ENCODE measurements around the gene NRG2.
A peak's percentile ranks its signal among the peaks of the same experiment; 100 is the strongest.

The NRG2 gene

DNA sequence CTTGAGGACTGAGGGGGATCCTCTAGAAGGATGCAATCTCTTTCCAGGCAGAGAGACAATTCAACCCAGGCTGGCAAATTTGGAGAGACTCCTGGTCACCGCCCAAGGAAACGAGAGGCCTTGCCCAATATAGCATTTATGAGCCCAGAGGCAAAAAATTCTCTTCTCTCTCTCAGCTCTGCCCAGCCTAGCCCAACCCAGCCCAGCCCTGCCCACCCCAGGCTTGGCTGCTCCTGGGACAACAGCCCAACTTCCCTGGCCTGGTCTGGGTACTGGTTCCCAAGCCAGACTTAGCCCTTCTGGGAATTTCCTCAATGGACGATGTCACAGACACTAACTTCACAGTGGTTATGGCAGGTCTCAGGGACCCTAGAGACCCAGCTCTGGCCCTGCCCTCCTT, 130.9 kb downstream of the NRG2 start:
- no peaks in the 10 kb centered on the region for H3K27me3 ChIP-seq (ENCODE audit: low read depth, low read length)
- no peaks in the 10 kb centered on the region for H3K9me3 ChIP-seq (ENCODE audit: control insufficient read depth in 1 of 2, low read length in 2 of 2)
- no peaks in the 10 kb centered on the region for H3K4me1 ChIP-seq (ENCODE audit: control insufficient read depth in 1 of 2, insufficient read depth in 2 of 2, low read length in 2 of 2)
- H3K27ac ChIP-seq (ENCODE audit: low read length), result no peak overlapping the region
- H3K4me3 ChIP-seq (ENCODE audit: low read depth in 1 of 2, low read length in 2 of 2), result no peak overlapping the region
- no peaks in the 10 kb centered on the region for H3K36me3 ChIP-seq (ENCODE audit: control insufficient read depth in 1 of 2, insufficient read depth in 2 of 2, low read length in 2 of 2)

DNA sequence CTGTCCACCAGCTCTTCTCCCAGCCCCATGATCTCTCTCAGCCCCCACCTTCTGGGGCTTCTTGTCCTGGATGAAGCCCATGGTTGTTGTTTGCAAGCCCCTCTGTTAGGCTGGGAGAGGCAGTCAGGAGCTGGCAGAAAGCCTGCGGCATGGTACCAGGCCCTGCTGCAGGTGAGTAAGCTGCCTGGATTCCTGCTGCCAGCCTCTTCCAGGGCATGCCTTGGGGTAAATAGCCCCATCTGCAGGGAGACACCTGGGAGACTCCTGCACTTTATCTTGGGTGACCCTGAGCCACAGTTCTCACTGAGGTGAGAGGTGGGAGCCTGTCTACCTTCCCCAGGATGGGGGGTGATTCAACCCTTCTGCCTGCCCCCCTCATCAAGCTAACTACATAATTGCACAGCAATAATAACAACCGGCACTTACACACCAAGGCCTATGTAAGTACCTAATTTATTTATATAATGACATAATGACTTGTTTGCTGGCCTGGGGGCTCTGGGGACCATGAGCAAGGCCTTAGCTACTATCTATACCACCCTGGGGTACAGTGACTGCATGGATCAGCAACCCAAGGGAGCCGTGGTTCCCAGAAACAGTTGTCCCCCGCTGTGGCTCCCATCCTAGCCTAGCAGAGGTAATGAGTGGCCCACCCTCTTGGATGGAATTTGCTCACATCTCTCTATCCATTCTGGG, 131.5 kb downstream of the NRG2 start:
- no peak overlapping the region for H3K27ac ChIP-seq (ENCODE audit: low read length)
- no peaks in the 10 kb centered on the region for H3K9me3 ChIP-seq (ENCODE audit: control insufficient read depth in 1 of 2, low read length in 2 of 2)
- no peak overlapping the region for H3K4me3 ChIP-seq (ENCODE audit: low read depth in 1 of 2, low read length in 2 of 2)
- no peaks in the 10 kb centered on the region for H3K27me3 ChIP-seq (ENCODE audit: low read depth, low read length)
- H3K4me1 ChIP-seq (ENCODE audit: control insufficient read depth in 1 of 2, insufficient read depth in 2 of 2, low read length in 2 of 2), result no peaks in the 10 kb centered on the region
- H3K36me3 ChIP-seq (ENCODE audit: control insufficient read depth in 1 of 2, insufficient read depth in 2 of 2, low read length in 2 of 2), result no peaks in the 10 kb centered on the region

GRCh38 chr5:139910901-139911300, 132.2 kb downstream of the NRG2 start:
- Histone ChIP-seq H3K27ac (ENCODE audit: low read length) (no peak overlapping the region), H3K27me3 (ENCODE audit: low read depth, low read length) (no peaks in the 10 kb centered on the region), H3K36me3 (ENCODE audit: control insufficient read depth in 1 of 2, insufficient read depth in 2 of 2, low read length in 2 of 2) (no peaks in the 10 kb centered on the region), H3K4me1 (ENCODE audit: control insufficient read depth in 1 of 2, insufficient read depth in 2 of 2, low read length in 2 of 2) (no peaks in the 10 kb centered on the region), H3K9me3 (ENCODE audit: control insufficient read depth in 1 of 2, low read length in 2 of 2) (no peaks in the 10 kb centered on the region), H3K4me3 (ENCODE audit: low read depth in 1 of 2, low read length in 2 of 2) (no peak overlapping the region)

DNA sequence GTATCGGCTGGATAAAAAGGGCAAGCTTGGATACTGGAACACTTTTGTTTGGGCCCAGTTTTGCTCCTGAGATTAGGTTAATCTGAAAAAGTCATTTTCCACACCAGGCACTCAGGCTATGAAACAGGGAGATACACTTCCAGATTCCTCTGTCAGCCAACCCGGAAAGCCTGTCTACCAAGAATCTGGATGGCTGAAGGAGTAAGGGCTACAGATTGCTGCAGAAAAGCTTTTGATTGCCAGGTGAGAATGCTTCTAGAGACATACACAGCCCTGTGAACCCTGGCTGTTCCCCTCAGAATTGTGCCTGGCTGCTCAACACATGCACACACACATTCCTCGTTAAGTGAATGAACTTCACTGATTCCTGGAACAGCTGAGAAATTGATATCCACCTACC, 133.1 kb downstream of the NRG2 start:
- Histone ChIP-seq H3K36me3 (ENCODE audit: control insufficient read depth in 1 of 2, insufficient read depth in 2 of 2, low read length in 2 of 2) (no peaks in the 10 kb centered on the region), H3K27ac (ENCODE audit: low read length) (no peak overlapping the region), H3K9me3 (ENCODE audit: control insufficient read depth in 1 of 2, low read length in 2 of 2) (no peaks in the 10 kb centered on the region), H3K27me3 (ENCODE audit: low read depth, low read length) (peaks cover under 1% of the 10 kb centered on the region), H3K4me3 (ENCODE audit: low read depth in 1 of 2, low read length in 2 of 2) (no peak overlapping the region), H3K4me1 (ENCODE audit: control insufficient read depth in 1 of 2, insufficient read depth in 2 of 2, low read length in 2 of 2) (peaks cover 0 to 6% of the 10 kb centered on the region in 2 donors)

DNA sequence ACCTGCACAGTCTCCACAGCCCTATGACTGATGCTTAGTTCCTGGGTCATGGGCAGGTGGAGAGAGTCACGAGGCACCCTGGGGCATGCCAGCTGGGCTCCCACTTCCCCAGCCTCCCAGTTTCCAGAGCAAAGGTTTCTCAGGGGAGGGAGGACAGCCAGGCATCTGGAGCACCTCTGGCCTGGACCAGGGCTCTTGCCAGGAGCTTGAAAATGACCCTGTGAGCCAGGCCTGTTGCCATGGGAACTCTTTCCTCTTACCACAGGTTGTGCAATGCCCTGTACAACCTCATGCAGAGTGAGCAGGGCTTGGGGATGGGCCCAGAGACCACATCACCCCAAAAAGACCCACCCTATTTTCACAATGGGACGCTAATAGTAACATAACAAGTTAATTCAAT, 134.3 kb downstream of the NRG2 start:
- Histone ChIP-seq H3K4me1 (ENCODE audit: control insufficient read depth in 1 of 2, insufficient read depth in 2 of 2, low read length in 2 of 2) (peaks cover 0 to 14% of the 10 kb centered on the region in 2 donors), H3K4me3 (ENCODE audit: low read depth in 1 of 2, low read length in 2 of 2) (no peak overlapping the region), H3K9me3 (ENCODE audit: control insufficient read depth in 1 of 2, low read length in 2 of 2) (no peaks in the 10 kb centered on the region), H3K36me3 (ENCODE audit: control insufficient read depth in 1 of 2, insufficient read depth in 2 of 2, low read length in 2 of 2) (no peaks in the 10 kb centered on the region), H3K27me3 (ENCODE audit: low read depth, low read length) (peaks cover 6% of the 10 kb centered on the region), H3K27ac (ENCODE audit: low read length) (no peak overlapping the region)

DNA sequence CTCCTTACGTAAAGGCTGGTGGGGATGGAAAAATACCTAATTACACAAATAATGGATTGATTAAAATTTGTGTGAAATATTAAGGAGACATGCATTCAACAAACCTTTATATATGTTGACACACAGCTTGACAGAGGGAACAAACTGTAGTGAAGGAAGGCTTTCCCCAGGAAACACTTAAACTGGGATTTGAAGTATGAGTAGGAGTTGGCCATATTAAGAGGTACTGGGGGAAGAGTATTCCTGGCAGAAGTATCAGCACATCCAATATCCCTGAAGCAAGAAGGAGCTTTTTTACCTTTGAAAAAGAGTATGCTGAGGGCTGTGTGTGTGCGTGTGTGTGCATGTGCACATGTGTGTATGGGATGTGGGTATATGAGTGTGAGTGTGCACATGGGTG, 136.4 kb downstream of the NRG2 start:
- Histone ChIP-seq H3K27me3 (ENCODE audit: low read depth, low read length) (peaks cover 20% of the 10 kb centered on the region), H3K27ac (ENCODE audit: low read length) (no peak overlapping the region), H3K4me1 (ENCODE audit: control insufficient read depth in 1 of 2, insufficient read depth in 2 of 2, low read length in 2 of 2) (peaks cover 0 to 14% of the 10 kb centered on the region in 2 donors), H3K9me3 (ENCODE audit: control insufficient read depth in 1 of 2, low read length in 2 of 2) (no peaks in the 10 kb centered on the region), H3K36me3 (ENCODE audit: control insufficient read depth in 1 of 2, insufficient read depth in 2 of 2, low read length in 2 of 2) (no peaks in the 10 kb centered on the region), H3K4me3 (ENCODE audit: low read depth in 1 of 2, low read length in 2 of 2) (no peak overlapping the region)

DNA sequence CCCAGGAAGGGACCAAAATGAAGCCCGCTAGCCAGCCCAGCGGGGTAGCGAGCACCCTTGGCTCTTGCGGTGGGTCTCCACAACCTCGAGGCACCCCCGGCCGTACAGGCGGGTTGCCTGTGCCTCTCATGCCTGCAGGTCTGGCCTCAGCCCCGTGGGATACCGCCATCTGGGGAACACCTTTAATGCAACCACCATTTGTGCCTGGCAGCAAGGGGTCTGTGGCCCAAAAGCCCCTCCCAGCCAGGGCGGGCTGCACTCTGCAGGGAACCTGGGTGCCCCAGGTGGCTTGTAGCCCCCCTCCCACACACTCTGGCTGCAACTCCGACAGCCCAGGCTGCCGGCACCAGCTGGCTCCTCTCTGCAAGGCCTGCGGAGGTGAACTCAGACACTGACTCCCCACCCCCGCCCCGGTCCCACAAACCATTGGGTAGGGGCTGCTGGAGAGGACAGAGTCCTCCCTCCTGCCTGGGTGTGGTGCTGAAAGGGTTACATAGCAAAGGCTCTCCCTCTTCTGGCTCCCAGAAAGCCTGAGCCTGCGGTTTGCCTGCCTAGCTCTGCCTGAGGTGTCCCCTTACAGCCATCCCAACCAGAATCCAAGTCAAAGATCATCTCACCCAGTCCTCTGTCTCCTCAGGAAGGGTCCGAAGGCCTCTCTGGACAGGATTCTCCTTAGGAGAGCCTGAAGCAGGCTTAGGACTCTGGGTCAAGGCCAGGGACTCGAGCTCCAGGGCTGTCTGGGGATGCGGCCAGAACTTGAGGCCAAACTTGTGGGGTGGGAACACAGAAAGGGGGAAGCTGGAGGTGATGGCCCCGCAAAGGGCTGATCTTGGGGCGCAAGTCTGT, 138.1 kb downstream of the NRG2 start:
- Histone ChIP-seq H3K36me3 (ENCODE audit: control insufficient read depth in 1 of 2, insufficient read depth in 2 of 2, low read length in 2 of 2) (no peaks in the 10 kb centered on the region), H3K27ac (ENCODE audit: low read length) (no peak overlapping the region), H3K4me3 (ENCODE audit: low read depth in 1 of 2, low read length in 2 of 2) (peak overlapping the region in 1 of 2 donors; percentile 75), H3K27me3 (ENCODE audit: low read depth, low read length) (peaks cover 20% of the 10 kb centered on the region), H3K9me3 (ENCODE audit: control insufficient read depth in 1 of 2, low read length in 2 of 2) (no peaks in the 10 kb centered on the region), H3K4me1 (ENCODE audit: control insufficient read depth in 1 of 2, insufficient read depth in 2 of 2, low read length in 2 of 2) (peaks cover 0 to 14% of the 10 kb centered on the region in 2 donors)

GRCh38 chr5:139904566-139904815, 138.6 kb downstream of the NRG2 start:
- peaks cover 20% of the 10 kb centered on the region for H3K27me3 ChIP-seq (ENCODE audit: low read depth, low read length)
- no peaks in the 10 kb centered on the region for H3K36me3 ChIP-seq (ENCODE audit: control insufficient read depth in 1 of 2, insufficient read depth in 2 of 2, low read length in 2 of 2)
- no peaks in the 10 kb centered on the region for H3K9me3 ChIP-seq (ENCODE audit: control insufficient read depth in 1 of 2, low read length in 2 of 2)
- no peak overlapping the region for H3K27ac ChIP-seq (ENCODE audit: low read length)
- peaks cover 0 to 14% of the 10 kb centered on the region in 2 donors for H3K4me1 ChIP-seq (ENCODE audit: control insufficient read depth in 1 of 2, insufficient read depth in 2 of 2, low read length in 2 of 2)
- peak overlapping the region in 1 of 2 donors; percentile 75 for H3K4me3 ChIP-seq (ENCODE audit: low read depth in 1 of 2, low read length in 2 of 2)

GRCh38 chr5:139903795-139904565, 139.1 kb downstream of the NRG2 start:
- peaks cover 0 to 14% of the 10 kb centered on the region in 2 donors for H3K4me1 ChIP-seq (ENCODE audit: control insufficient read depth in 1 of 2, insufficient read depth in 2 of 2, low read length in 2 of 2)
- H3K27ac ChIP-seq (ENCODE audit: low read length), result no peak overlapping the region
- H3K9me3 ChIP-seq (ENCODE audit: control insufficient read depth in 1 of 2, low read length in 2 of 2), result no peaks in the 10 kb centered on the region
- H3K4me3 ChIP-seq (ENCODE audit: low read depth in 1 of 2, low read length in 2 of 2), result peak overlapping the region in 1 of 2 donors; percentile 75
- H3K27me3 ChIP-seq (ENCODE audit: low read depth, low read length), result peaks cover 20% of the 10 kb centered on the region
- no peaks in the 10 kb centered on the region for H3K36me3 ChIP-seq (ENCODE audit: control insufficient read depth in 1 of 2, insufficient read depth in 2 of 2, low read length in 2 of 2)

- H3K4me1 ChIP-seq (ENCODE audit: control insufficient read depth in 1 of 2, insufficient read depth in 2 of 2, low read length in 2 of 2), result peaks cover 0 to 14% of the 10 kb centered on the region in 2 donors
- H3K27me3 ChIP-seq (ENCODE audit: low read depth, low read length), result peaks cover 20% of the 10 kb centered on the region
- H3K4me3 ChIP-seq (ENCODE audit: low read depth in 1 of 2, low read length in 2 of 2), result peak overlapping the region in 1 of 2 donors; percentile 75
- no peak overlapping the region for H3K27ac ChIP-seq (ENCODE audit: low read length)
- H3K36me3 ChIP-seq (ENCODE audit: control insufficient read depth in 1 of 2, insufficient read depth in 2 of 2, low read length in 2 of 2), result no peaks in the 10 kb centered on the region
- no peaks in the 10 kb centered on the region for H3K9me3 ChIP-seq (ENCODE audit: control insufficient read depth in 1 of 2, low read length in 2 of 2)
These were observed 139.7 kb downstream of the NRG2 start for GRCh38 chr5:139903450-139903794.

GRCh38 chr5:139901986-139902385, 141.1 kb downstream of the NRG2 start:
- no peaks in the 10 kb centered on the region for H3K9me3 ChIP-seq (ENCODE audit: control insufficient read depth in 1 of 2, low read length in 2 of 2)
- no peak overlapping the region for H3K27ac ChIP-seq (ENCODE audit: low read length)
- no peaks in the 10 kb centered on the region for H3K36me3 ChIP-seq (ENCODE audit: control insufficient read depth in 1 of 2, insufficient read depth in 2 of 2, low read length in 2 of 2)
- peaks cover 0 to 14% of the 10 kb centered on the region in 2 donors for H3K4me1 ChIP-seq (ENCODE audit: control insufficient read depth in 1 of 2, insufficient read depth in 2 of 2, low read length in 2 of 2)
- peaks cover 20% of the 10 kb centered on the region for H3K27me3 ChIP-seq (ENCODE audit: low read depth, low read length)
- no peak overlapping the region for H3K4me3 ChIP-seq (ENCODE audit: low read depth in 1 of 2, low read length in 2 of 2)

Measured in muscle layer of duodenum (tissue), 2 donors.